HS-27A (cell line): ENCODE results near the gene EMX2.

Source experiments
- DNase-seq: peaks from one replicate; pipeline ENCODE4 v3.0.0-alpha.2; 2012; ENCODE audit warnings: low read depth, missing footprints

The EMX2 gene

GRCh38 chr10:117544711-117545140 is 2.2 kb downstream of the EMX2 start:
- DNase-seq = no peak

- no peak for DNase-seq
These were observed 2.8 kb downstream of the EMX2 start for GRCh38 chr10:117545141-117546019.

GRCh38 chr10:117546020-117546580 is 3.6 kb downstream of the EMX2 start:
- DNase-seq = no peak

- no peak for DNase-seq
These were observed 4.1 kb downstream of the EMX2 start for GRCh38 chr10:117546581-117547015.

- DNase-seq = no peak
These were observed 4.6 kb downstream of the EMX2 start for GRCh38 chr10:117547016-117547715.

GRCh38 chr10:117547716-117548668 is 5.4 kb downstream of the EMX2 start:
- no peak for DNase-seq

GRCh38 chr10:117549100-117549585 is 6.6 kb downstream of the EMX2 start:
- no peak for DNase-seq

GRCh38 chr10:117550076-117550475 is 7.5 kb downstream of the EMX2 start:
- DNase-seq = no peak

GRCh38 chr10:117550599-117551329 is 8.2 kb downstream of the EMX2 start:
- no peak for DNase-seq

- DNase-seq = no peak
These were observed 9.0 kb downstream of the EMX2 start for GRCh38 chr10:117551330-117552155.

- DNase-seq = no peak
These were observed 9.6 kb downstream of the EMX2 start for GRCh38 chr10:117552156-117552631.

GRCh38 chr10:117552701-117553141 is 10.2 kb downstream of the EMX2 start:
- no peak for DNase-seq

GRCh38 chr10:117553142-117553814 is 10.7 kb downstream of the EMX2 start:
- no peak for DNase-seq

- DNase-seq = no peak
These were observed 11.2 kb downstream of the EMX2 start for GRCh38 chr10:117553815-117554172.

GRCh38 chr10:117554241-117554814 is 11.8 kb downstream of the EMX2 start:
- DNase-seq = no peak

- no peak for DNase-seq
These were observed 12.5 kb downstream of the EMX2 start for GRCh38 chr10:117555017-117555416.

- DNase-seq = no peak
These were observed 13.3 kb downstream of the EMX2 start for GRCh38 chr10:117555863-117556262.

GRCh38 chr10:117556356-117556755 is 13.8 kb downstream of the EMX2 start:
- no peak for DNase-seq

- no peak for DNase-seq
These were observed 17.2 kb downstream of the EMX2 start for GRCh38 chr10:117559712-117560111.
